ENCODE data around the gene COA1. TPM values are rescaled to one million over a fixed set of nuclear protein-coding genes. Genes with fewer than 3 reads are reported as not detected.
"Not testable (repeated sequence)": the region's sequence is repeated elsewhere in the genome, so short reads cannot be mapped to it uniquely, and the experiment has no call there.

Gene COA1
- total RNA-seq: 89.3 to 93.7 TPM (median 91.8 TPM) in 3 replicates

GRCh38 chr7:43729214-43729923 lies at the start of gene COA1:
COA1 (minus strand) TSS chr7:43729523; CDS start chr7:43648614, 80,909 bp downstream.
- peak; percentile 56 to 78 for DNase-seq (ENCODE audit: low spot score in 2 of 2, unreplicated experiment in 2 of 2)
- peaks cover 2% of the 10 kb centered on the region for H3K36me3 Mint-ChIP-seq
- H3K4me1 Mint-ChIP-seq: peaks cover 30% of the 10 kb centered on the region
- H3K27me3 Mint-ChIP-seq (ENCODE audit: low read depth): no peaks in the 10 kb centered on the region
- H3K27ac Mint-ChIP-seq: peak within 1 kb of the TSS; percentile 93
- H3K4me3 Mint-ChIP-seq: peak within 1 kb of the TSS; percentile 92
- H3K9me3 Mint-ChIP-seq: no peaks in the 10 kb centered on the region
- TF ChIP-seq CTCF (IDR thresholded peaks at IDR 0.05; ENCODE audit: unreplicated experiment): no peak

- not testable (repeated sequence) for H3K27ac Mint-ChIP-seq; H3K9me3 Mint-ChIP-seq; H3K27me3 Mint-ChIP-seq (ENCODE audit: low read depth); H3K4me3 Mint-ChIP-seq; DNase-seq (ENCODE audit: low spot score in 2 of 2, unreplicated experiment in 2 of 2)
- Mint-ChIP-seq H3K36me3 (peaks cover 22% of the 10 kb centered on the region), H3K4me1 (peaks cover 11% of the 10 kb centered on the region)
Observed at GRCh38 chr7:43778293-43779044, 49.1 kb upstream of the COA1 start.

GRCh38 chr7:43775255-43775654 lies 45.9 kb upstream of the COA1 start:
- H3K4me3 Mint-ChIP-seq; H3K9me3 Mint-ChIP-seq; DNase-seq (ENCODE audit: low spot score in 2 of 2, unreplicated experiment in 2 of 2); H3K27me3 Mint-ChIP-seq (ENCODE audit: low read depth); H3K4me1 Mint-ChIP-seq; H3K27ac Mint-ChIP-seq: not testable (repeated sequence)
- H3K36me3 Mint-ChIP-seq: peaks cover 27% of the 10 kb centered on the region

- H3K4me3 Mint-ChIP-seq; H3K9me3 Mint-ChIP-seq; H3K4me1 Mint-ChIP-seq; H3K27me3 Mint-ChIP-seq (ENCODE audit: low read depth); DNase-seq (ENCODE audit: low spot score in 2 of 2, unreplicated experiment in 2 of 2); H3K27ac Mint-ChIP-seq: not testable (repeated sequence)
- peaks cover 17% of the 10 kb centered on the region for H3K36me3 Mint-ChIP-seq
Observed at GRCh38 chr7:43773268-43773667, 43.9 kb upstream of the COA1 start.

GRCh38 chr7:43771573-43771972 lies 42.2 kb upstream of the COA1 start:
- no peaks in the 10 kb centered on the region for H3K4me1 Mint-ChIP-seq
- DNase-seq (ENCODE audit: low spot score in 2 of 2, unreplicated experiment in 2 of 2): peak in 1 of 2 experiments; percentile 14
- no peak overlapping the region for H3K4me3 Mint-ChIP-seq
- H3K27me3 Mint-ChIP-seq (ENCODE audit: low read depth): no peaks in the 10 kb centered on the region
- peaks cover 13% of the 10 kb centered on the region for H3K36me3 Mint-ChIP-seq
- TF ChIP-seq CTCF (IDR thresholded peaks at IDR 0.05; ENCODE audit: unreplicated experiment): no peak
- peaks cover 3% of the 10 kb centered on the region for H3K9me3 Mint-ChIP-seq
- no peak overlapping the region for H3K27ac Mint-ChIP-seq

GRCh38 chr7:43771128-43771527 lies 41.8 kb upstream of the COA1 start:
- Mint-ChIP-seq H3K4me1 (no peaks in the 10 kb centered on the region), H3K27me3 (ENCODE audit: low read depth) (no peaks in the 10 kb centered on the region), H3K4me3 (no peak overlapping the region), H3K27ac (no peak overlapping the region), H3K36me3 (peaks cover 10% of the 10 kb centered on the region), H3K9me3 (no peaks in the 10 kb centered on the region)
- no peak for TF ChIP-seq CTCF (IDR thresholded peaks at IDR 0.05; ENCODE audit: unreplicated experiment)
- no peak for DNase-seq (ENCODE audit: low spot score in 2 of 2, unreplicated experiment in 2 of 2)

- Mint-ChIP-seq H3K4me1 (peaks cover under 1% of the 10 kb centered on the region), H3K36me3 (peaks cover 10% of the 10 kb centered on the region), H3K27ac (no peak overlapping the region), H3K4me3 (no peak overlapping the region), H3K27me3 (ENCODE audit: low read depth) (no peaks in the 10 kb centered on the region), H3K9me3 (no peaks in the 10 kb centered on the region)
- DNase-seq (ENCODE audit: low spot score in 2 of 2, unreplicated experiment in 2 of 2): no peak
- TF ChIP-seq CTCF (IDR thresholded peaks at IDR 0.05; ENCODE audit: unreplicated experiment): no peak
Observed at GRCh38 chr7:43769791-43770465, 40.6 kb upstream of the COA1 start.
